NCI-H1092 (cell line): Measurements from ENCODE around the gene AURKB.
A peak's percentile ranks its signal among the peaks of the same experiment; 100 is the strongest.
"Not testable (repeated sequence)": the region's sequence is repeated elsewhere in the genome, so short reads cannot be mapped to it uniquely, and the experiment has no call there.

Experiments
- DNase-seq: peaks from one replicate; lab custom pipeline; 2025; lab: John Stamatoyannopoulos, UW

The AURKB gene

DNA sequence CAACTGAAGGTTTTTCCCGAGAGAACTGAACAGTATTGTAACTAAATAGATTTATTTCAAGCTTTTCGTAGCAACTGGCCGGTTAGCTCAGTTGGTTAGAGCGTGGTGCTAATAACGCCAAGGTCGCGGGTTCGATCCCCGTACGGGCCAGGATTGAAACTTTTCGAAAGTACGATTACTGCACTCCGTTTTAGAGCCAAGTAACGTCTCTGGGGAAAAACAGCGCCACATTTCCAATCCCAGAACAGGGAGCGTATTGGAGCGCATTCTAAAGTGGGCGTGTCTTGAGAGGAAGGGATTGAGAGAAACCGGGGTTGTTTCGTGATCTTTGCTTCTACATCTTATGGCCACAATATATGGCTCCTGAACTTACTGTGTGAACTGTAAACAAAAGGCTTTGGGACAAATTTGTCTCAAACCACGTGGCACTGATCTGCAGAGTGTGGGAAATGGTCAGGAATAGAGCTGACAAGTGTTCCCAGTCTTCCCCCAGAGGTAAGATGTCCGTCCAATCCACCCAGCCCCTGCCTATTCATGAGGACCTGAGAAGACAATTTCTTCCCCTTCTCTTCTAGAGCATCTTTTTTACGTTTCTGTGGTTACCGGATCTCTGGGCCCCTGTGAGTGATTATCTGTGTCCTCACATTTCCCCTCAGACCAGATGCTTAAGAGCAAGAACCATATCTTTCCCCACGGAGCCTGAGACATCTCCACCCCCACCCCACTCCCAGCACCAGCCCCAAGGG, 22.7 kb downstream of the AURKB start:
- DNase-seq, result peak; percentile 91

DNA sequence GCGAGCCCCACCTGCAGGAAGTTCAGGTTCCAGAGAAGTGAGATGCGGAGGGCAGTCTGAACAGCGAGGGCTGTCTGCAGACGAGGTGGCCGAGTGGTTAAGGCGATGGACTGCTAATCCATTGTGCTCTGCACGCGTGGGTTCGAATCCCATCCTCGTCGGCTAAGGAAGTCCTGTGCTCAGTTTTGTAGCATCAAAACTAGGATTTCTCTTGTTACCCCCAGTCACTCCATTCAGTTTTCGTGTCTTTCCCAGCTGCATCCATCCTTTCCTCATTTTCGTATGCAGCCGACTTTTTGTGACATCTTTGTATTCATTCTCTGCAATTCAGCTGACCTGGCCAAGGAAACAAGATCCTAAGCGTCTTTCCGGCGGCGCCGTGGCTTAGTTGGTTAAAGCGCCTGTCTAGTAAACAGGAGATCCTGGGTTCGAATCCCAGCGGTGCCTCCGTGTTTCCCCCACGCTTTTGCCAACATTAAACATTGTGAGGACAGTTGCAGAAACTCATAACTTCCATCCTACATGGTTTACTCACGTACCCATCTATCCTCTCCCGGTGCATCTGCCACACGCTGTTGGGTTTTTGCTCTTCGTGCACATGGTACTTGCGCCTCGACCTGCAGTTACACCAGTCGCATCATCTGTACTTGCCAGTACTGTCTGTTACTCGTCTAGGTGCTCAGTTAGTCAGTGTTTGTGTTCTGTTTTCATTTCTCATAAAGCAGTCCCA, 23.4 kb downstream of the AURKB start:
- peak; percentile 84 for DNase-seq

DNA sequence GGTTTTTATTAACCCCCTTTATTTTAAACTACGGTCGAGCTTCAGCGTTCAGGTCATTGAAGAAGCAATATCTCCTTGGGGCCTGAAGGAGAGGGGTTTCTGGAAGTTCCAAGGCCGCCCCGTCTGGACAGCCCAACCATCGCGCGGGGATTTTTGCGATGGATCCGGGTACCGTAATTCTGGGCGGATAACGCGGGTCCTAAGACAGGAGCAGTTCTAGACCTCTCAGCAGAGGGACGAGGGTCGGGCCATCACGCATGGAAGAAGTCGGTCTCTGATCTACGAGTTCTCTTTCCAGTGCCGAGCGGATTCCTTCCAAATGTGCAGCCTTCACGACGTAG, 24.0 kb downstream of the AURKB start:
- no peak for DNase-seq

DNA sequence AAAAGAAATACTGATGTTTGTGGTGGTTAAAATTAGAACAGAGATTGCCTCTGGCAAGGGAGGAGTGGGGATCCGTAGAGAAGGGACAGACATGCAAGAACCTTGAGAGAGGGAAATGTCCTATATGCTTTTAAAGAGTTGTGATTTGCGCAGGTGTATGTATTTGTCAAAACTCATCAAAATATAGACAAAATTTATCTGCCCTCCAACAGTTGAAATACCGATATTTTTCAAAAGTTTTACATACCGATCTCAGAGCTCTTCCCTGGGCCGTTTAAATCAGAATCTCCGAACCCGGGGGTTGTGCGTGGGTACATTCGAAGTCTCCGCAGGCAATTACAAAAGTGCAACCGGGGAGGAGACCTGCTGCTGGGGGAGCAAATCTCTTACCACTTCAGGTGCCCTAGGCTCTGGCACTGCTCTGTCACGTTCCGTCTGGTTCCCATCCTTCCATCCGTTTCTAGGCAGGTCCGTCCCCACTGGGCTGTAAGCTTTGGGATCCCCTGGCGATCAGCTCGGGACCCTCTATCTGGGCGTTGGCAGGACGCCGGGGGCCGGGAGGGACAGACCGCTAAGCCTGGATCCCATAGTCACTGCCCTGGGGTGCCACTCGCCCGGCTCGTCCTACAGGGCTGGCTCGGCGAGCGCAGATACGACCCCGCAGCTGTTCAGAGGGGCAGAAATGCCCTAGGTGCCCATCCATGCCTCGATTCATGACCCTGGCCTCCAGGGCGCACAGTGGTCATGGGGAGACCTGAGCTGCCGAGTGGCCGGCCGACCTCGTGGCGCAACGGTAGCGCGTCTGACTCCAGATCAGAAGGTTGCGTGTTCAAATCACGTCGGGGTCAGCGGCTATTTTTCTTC, 24.6 kb downstream of the AURKB start:
- peak; percentile 30 for DNase-seq

DNA sequence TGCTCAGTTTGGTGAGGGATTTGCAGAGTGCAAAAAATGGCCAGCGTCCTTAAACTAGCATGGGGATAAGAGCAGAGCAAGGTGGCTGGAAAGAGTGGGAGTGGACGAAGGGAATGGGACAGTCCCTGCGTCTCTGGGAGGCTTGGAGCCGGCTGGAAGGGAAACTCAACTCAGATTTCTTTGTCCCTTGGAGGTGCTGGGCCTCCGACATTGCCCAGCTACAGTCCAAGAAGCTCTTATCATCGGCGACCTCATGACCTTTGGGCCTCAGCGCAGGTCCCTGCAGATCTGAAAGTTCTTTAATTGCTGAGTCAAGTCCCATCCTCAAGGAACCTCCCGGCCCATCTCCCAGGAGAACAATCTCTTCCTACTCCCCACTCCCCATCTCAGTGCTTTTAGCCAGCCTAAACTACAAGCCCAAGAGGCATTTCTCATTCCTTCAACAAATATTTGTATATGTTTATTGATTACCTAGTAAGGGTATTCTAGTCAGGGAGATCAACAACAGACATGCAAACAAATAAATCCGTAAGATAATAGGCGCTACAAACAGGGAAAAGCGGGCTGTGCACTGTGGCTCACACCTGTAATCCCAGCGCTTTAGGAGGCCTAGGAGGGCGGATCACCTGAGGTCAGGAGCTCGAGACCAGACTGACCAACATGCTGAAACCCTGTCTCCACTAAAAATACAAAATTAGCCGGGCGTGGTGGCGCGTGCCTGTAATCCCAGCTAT, 33.2 kb downstream of the AURKB start:
- no peak for DNase-seq

DNA sequence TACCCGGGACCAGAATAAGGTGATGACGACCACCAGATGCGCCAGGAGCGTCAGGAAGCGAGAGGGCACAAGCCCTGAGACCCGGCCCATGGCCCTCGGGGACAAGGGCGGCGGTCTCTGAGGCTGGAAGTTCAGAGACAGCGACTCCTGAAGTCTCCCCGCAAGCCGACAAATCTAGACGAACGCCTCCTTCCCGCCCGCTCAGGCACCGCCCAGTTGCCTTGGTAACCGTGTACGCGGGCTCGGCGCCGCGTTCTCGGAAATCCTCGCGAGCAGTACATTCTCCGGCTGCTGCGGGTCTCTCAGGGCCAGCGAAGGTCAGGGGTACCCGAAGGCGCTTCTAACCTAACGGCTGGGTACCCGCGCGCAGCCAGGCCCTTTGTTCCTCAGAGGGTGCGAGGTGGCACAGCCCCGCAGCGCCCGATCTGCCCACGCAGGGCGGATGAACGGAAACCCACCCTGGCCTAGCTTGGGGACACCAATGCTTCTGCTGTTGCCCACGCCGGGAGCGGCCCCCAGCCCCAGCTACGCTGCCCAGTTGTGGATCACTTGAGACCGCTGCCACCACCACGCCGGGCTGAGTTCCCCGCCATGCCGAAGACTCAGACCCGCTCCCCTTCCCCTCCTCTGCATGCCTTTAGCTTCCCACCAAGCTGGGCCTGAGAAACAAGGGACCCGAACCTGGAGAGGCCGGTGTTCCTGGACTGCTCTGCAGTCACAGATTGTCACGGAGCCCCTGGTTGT, 34.0 kb downstream of the AURKB start, which contains the start of gene TMEM107:
TMEM107 (minus strand) TSS at position 184 of the 744 bp plus-strand sequence; CDS start at position 90, 94 bp downstream.
- peak; percentile 71 for DNase-seq

DNA sequence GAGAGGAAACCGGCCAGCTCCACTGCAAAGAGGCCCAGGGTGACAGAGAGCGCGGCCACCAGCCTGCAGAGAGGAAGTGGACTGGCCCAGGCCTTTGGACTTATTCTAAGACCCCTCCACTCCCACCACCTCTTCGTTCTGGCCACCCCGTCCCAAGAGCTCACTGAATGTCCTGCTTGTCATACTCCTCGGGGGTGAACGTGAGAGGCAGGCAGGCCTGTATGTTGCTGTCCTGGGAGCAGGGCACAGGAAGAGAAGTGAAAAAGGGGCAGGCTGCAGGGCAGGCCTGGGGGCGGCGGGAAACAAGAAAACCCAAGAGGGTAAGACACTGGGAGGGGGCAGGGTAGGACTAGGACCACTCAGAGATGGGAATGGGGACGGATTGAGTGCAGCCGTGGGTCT, 34.6 kb downstream of the AURKB start:
- no peak for DNase-seq

DNA sequence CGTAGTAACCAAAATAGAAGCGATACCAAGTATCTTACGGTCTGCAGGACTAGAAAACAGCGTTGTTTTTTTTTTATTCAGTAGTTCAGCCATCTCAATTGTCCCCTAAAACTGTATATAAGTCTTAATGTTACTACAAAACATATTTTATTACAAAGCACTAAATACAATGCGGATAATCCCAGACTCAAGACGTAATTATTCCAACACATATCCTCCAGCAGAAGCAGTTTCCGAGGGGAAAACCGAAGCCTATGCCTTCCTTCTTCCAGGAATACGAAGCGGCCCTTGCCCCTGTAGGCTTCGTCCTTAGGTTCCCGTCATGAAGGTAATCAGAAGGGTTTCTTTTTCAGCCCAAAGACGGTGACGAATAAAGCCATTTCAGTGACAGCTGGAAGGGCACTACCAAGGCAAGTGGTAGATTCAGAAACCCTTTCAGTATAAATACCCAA, 36.5 kb downstream of the AURKB start:
- no peak for DNase-seq

DNA sequence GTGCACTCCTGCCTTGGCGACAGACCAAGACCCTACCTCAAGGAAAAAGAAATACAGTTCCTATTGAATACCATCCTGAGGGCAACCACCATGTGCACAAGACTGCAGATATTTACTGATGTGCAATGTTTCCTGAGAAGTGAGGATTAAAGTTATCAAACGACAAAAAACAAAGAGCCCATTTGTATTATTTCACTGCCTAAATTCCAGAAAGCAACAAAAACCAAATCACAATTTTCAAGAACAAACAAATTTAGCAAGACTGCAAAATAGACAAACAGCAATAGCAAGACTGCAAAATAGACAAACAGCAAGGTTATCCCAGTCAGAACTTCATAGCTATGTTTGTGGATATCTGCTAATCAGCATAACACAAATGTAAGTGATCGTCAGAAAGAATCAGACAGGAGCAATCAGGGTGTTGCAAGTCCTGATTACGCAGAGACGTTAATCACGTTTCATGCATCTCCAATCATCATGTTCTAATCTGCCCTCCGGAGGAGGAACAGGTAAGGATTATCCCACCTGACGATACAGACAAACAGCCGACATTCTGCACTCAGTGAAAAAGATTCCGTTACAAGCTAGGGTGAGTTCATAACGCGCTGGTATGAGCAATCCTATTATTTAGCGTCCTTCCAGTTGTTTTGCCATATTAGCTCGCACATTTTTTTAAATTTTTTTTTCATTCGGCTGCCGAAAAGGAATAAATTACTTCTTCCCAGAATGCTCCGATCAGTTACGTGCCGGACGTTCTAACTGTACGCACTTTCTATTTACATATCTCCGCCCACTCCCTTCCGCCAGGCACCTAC, 37.1 kb downstream of the AURKB start:
- peak; percentile 78 for DNase-seq

DNA sequence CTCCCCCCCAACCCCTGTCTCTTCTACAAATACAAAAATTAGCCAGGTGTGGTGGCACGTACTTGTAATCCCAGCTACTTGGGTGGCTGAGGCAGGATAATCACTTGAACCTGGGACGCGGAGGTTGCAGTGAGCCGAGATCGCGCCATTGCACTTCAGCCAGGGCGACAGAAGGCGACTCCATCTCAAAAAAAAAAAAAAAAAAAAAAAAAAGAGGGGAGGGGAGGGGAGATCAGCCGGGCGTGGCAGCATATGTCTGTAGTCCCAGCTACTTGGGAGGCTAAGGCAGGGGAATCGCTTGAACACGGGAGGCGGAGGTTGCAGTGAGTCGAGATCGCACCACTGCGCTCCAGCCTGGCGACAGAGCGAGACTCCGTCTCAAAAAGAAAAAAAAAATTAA, 40.2 kb downstream of the AURKB start:
- DNase-seq, result not testable (repeated sequence)

DNA sequence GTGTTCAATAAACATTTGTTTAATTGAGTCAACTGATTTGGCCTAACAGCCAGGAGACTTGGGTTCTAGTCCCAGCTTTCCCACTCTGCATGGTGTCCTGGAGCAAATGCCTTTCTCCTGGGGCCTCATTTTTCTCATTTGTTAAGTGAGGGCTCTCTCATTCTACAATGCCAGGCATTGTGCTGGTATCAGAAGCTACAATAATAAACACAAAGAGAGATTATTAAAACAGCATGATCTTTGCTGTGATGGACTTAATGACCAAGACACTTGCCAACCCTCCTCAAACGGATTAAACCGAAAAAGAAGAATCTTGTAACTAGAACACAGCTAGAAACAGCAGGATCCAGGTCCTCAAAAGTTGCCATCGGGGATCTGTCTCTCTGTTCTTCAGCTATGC, 42.8 kb downstream of the AURKB start:
- DNase-seq, result no peak

DNA sequence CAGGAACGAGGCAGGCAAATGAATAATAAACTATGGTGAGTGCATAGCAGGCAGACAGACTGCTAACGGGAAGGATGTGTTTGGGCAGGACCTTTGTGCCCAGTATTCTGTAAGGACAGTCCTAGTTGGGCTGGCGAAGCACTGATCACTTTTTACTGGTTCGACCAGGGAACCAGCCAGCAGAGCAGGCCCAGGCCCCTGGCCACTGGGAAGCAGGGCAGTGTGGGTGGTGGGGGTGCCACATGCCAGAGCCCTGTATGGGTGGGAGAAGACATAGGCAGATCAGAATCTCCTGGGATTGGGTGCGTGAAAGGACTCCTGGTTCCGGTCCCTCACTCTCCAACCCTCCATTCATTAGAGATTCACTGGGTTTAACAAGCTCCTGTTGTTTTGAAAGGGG, 43.6 kb downstream of the AURKB start:
- DNase-seq, result no peak

DNA sequence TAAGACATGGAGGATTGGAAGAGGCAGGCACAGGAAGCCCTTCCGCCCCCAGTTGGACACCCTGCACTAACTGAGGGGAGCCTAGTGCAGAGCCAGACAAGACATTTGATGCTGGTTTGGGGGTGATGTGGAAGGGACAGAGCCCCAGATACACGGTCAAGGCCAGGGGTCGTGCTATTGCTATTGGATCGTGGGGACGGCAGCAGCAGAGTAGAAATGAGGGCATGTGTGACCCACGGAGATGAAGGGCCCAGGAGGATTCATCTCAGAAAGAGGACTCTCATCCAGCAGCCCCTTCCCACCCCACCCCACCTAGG, 45.6 kb downstream of the AURKB start:
- no peak for DNase-seq

DNA sequence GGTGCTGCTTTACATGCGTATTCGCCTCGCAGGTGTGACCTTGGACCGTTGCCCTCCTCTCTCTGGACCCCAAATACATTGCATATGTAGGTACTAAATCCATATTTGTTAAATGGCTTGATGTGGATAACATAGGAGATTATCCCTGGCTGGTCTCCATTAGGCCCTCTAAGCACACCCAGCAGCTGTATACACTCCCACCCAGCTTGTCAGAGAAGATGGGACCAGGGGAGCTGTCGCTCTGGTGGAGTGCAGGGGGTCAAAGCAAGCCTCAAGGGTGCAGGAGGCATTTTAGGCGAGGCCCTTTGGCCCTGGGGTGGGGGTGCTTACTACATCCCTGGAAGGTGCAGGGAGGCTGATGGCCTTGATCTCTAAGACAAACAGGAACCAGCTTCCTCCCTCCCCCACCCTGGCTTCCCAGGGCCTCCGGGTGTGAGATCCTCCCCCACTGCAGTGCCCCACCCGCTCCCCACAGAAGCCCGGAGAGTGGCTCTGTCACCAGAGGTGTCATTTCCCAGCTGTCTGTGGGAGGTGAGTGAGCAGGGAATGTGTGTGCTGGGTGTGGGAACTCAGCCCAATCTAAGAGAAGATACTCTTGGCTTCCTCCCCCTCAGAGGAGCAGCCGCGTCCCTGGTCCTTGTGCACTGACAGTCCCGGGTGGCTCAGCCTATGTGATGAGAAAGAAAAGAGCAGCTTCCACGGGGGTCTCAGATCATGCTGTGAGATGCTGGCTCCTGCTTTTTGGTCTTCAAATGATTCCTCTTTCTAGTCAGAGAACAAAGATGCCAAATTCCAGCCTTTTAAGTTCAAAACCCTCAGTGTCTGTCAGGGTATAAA, 46.2 kb downstream of the AURKB start:
- DNase-seq, result no peak

DNA sequence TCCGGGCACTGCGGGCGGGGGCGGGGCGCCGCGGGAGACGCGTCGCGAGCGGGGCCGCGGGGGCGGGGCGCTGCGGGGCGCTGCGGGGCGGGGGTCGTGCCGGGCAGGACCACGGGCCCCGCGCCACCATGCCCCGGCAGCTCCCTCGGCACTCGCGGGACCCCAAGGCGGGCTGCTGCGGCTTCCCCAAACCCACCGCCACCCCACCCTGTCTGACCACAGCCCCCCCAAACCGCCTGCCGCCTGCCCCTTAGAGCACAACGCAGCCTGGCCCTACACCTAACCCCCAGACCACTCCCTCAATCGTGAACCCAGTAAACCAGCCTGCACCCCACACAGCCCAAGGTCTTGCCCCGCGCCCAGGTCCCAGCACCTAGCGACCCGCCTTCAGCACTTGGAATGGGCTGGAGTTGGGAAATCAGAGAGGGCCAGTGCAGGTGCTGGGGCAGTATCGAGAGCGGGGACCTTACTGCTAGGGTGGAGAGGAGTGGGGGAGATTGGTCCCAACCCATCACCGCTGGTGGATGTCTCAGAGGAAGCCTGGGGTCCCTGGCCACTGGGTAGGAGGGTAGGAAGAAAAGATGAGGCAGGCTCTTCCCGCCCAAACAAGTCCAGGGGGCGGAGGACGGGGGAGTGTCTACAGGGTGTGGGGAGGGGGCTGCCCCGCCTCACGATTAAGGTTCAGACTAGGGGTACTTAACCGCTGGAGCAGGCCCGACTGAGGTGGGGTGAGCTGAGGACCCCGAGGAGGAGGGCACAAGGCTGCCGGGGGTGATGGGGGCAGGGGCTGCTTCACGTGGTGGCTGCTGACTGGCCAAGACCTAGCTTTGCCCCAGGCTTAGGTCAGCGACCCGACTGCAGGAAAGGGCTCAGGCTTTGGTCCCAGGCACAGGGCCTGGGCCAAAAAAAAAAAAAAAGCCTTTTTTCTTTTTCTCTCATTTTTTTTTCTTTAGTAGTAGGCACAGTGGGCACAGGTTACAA, 47.1 kb downstream of the AURKB start:
- DNase-seq, result no peak

DNA sequence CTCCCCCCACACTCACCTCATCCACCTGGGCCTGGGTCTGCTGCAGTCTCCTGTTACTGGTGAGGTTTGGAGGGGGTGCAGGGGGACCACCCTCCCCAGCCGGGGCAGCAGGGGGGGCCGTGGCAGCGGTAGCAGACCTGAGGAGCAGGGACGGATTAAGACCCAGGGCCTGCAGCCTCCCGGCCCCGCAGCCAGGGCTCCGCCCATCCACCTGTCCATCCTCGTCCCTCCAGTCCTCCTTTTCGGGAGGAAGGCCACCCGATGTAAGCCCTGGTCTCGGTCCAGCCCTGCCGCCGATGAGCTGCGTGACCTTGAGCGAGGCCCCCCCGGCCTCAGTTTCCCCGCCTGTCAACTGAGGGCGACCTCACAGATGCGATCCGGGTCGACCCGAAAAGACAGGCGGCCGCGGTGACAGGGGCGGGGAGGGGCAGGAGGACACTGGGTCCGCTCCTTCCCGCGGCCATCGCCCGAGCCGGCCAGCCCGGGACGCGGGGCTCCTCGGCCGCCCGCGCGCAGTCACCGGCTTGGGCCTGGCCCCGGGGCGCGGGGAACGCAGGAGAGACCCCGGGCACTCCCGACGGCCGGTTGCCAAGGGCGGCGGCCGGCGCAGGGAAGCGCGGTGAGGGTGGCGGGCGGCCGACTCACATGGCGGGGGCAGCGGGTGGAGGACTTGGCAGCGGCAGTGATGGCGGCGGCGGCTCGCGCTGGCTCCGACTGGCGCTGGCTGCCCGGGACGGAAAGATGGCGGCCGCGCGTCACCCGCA, 48.0 kb downstream of the AURKB start, which contains the start of gene VAMP2:
VAMP2 (minus strand) TSS at position 716 of the 764 bp plus-strand sequence; CDS start at position 647, 69 bp downstream.
- peak; percentile 52 for DNase-seq
